SK-N-SH treated with all-trans-retinoic acid at 6 μM for 48 hours (cell line): Measurements from ENCODE around the gene MC4R.

ENCODE experiments used
- ESRRG ChIP-seq: fragments of 250-450 bp; sonication (Bioruptor Pico); IDR thresholded peaks from 2 replicates; pipeline ENCODE4 v1.6.1; 2021; ENCODE audit warnings: mild to moderate bottlenecking
- ISL1 ChIP-seq: fragments of 250-450 bp; sonication (Bioruptor Pico); IDR thresholded peaks from 2 replicates; pipeline ENCODE4 v2.1.2; 2022; ENCODE audit warnings: mild to moderate bottlenecking, moderate library complexity
- OSR1 ChIP-seq: fragments of 250-450 bp; sonication (Bioruptor Pico); IDR thresholded peaks from 2 replicates; pipeline ENCODE4 v1.8.0; 2022; ENCODE audit warnings: moderate library complexity, mild to moderate bottlenecking, inconsistent platforms
- RARB ChIP-seq: fragments of 250-450 bp; sonication (Bioruptor Pico); IDR thresholded peaks from 2 replicates; pipeline ENCODE4 v1.8.0; 2021; ENCODE audit warnings: mild to moderate bottlenecking, moderate library complexity
- TOX ChIP-seq: fragments of 250-450 bp; sonication (Bioruptor Pico); IDR thresholded peaks from 2 replicates; pipeline ENCODE4 v1.8.0; 2021; ENCODE audit warnings: mild to moderate bottlenecking, moderate library complexity, borderline replicate concordance
- ZC3H10 ChIP-seq: fragments of 250-450 bp; sonication (Bioruptor Pico); IDR thresholded peaks from 2 replicates; pipeline ENCODE4 v1.5.1; 2021; ENCODE audit warnings: mild to moderate bottlenecking, moderate library complexity
- ZNF8 ChIP-seq: fragments of 450-650 bp; formaldehyde crosslinking; IDR thresholded peaks from 2 replicates; pipeline ENCODE4 v1.5.0; 2020; ENCODE audit warnings: mild to moderate bottlenecking, moderate library complexity
- TF ChIP-seq, protein P1 (sequence below): fragments of 250-450 bp; sonication (Bioruptor Pico); IDR thresholded peaks from 2 replicates; pipeline ENCODE4 v1.5.1; 2021; ENCODE audit warnings: mild to moderate bottlenecking, moderate library complexity
- TF ChIP-seq, protein P2 (sequence below): fragments of 250-450 bp; sonication (Bioruptor Pico); IDR thresholded peaks from 2 replicates; pipeline ENCODE4 v1.8.0; 2020; ENCODE audit warnings: mild to moderate bottlenecking, moderate library complexity, borderline replicate concordance
- TF ChIP-seq, protein P3 (sequence below): fragments of 250-450 bp; sonication (Bioruptor Pico); IDR thresholded peaks from 2 replicates; pipeline ENCODE4 v1.8.0; 2021; ENCODE audit warnings: low read depth, mild to moderate bottlenecking, moderate library complexity, borderline replicate concordance

DNA sequence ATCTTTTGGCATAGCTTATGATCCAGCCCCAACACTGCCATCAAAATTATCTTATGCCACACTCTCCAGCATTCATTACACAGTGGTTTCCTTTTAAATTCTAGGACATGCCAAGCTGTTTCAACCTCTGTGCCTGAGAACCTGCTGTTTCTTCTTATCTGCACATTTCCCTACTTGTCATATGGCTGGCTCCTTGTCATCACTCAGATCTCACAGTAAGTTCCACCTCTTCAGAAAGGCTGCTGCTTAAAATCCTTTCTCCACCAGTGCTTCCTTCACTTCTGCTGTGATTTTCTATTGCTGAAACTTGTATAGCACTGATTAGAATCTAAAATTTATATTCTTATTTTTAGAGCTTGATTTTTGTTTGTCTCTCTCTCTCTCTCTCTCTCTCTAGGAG lies 43.4 kb downstream of the MC4R start:
- TF ChIP-seq TOX (CRISPR knock-in tag) (no peak), ZNF8 (CRISPR knock-in tag) (no peak), ZC3H10 (no peak), OSR1 (no peak), ISL1 (no peak), RARB (CRISPR knock-in tag) (no peak), ESRRG (CRISPR knock-in tag) (no peak)
- TF ChIP-seq, protein P1, sequence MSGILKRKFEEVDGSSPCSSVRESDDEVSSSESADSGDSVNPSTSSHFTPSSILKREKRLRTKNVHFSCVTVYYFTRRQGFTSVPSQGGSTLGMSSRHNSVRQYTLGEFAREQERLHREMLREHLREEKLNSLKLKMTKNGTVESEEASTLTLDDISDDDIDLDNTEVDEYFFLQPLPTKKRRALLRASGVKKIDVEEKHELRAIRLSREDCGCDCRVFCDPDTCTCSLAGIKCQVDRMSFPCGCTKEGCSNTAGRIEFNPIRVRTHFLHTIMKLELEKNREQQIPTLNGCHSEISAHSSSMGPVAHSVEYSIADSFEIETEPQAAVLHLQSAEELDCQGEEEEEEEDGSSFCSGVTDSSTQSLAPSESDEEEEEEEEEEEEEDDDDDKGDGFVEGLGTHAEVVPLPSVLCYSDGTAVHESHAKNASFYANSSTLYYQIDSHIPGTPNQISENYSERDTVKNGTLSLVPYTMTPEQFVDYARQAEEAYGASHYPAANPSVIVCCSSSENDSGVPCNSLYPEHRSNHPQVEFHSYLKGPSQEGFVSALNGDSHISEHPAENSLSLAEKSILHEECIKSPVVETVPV (CRISPR knock-in tag), result no peak
- TF ChIP-seq, protein P2, sequence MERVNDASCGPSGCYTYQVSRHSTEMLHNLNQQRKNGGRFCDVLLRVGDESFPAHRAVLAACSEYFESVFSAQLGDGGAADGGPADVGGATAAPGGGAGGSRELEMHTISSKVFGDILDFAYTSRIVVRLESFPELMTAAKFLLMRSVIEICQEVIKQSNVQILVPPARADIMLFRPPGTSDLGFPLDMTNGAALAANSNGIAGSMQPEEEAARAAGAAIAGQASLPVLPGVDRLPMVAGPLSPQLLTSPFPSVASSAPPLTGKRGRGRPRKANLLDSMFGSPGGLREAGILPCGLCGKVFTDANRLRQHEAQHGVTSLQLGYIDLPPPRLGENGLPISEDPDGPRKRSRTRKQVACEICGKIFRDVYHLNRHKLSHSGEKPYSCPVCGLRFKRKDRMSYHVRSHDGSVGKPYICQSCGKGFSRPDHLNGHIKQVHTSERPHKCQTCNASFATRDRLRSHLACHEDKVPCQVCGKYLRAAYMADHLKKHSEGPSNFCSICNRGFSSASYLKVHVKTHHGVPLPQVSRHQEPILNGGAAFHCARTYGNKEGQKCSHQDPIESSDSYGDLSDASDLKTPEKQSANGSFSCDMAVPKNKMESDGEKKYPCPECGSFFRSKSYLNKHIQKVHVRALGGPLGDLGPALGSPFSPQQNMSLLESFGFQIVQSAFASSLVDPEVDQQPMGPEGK (CRISPR knock-in tag), result no peak
- TF ChIP-seq, protein P3, sequence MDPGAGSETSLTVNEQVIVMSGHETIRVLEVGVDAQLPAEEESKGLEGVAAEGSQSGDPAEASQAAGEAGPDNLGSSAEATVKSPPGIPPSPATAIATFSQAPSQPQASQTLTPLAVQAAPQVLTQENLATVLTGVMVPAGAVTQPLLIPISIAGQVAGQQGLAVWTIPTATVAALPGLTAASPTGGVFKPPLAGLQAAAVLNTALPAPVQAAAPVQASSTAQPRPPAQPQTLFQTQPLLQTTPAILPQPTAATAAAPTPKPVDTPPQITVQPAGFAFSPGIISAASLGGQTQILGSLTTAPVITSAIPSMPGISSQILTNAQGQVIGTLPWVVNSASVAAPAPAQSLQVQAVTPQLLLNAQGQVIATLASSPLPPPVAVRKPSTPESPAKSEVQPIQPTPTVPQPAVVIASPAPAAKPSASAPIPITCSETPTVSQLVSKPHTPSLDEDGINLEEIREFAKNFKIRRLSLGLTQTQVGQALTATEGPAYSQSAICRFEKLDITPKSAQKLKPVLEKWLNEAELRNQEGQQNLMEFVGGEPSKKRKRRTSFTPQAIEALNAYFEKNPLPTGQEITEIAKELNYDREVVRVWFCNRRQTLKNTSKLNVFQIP (CRISPR knock-in tag), result no peak
